Astrocyte of the cerebellum (primary cell): ENCODE data around the gene RGS4.
"Not testable (repeated sequence)": the region's sequence is repeated elsewhere in the genome, so short reads cannot be mapped to it uniquely, and the experiment has no call there.

ENCODE experiments used
- DNase-seq: peaks from one replicate; pipeline ENCODE4 v3.0.0-alpha.2; 2011; ENCODE audit warnings: low read depth
- H3K4me3 ChIP-seq: 2 replicates; pipeline ENCODE4 v1.5.1; 2011; ENCODE audit warnings: mild to moderate bottlenecking, low read depth, low read length, moderate library complexity
- CTCF ChIP-seq: IDR thresholded peaks from 2 replicates; pipeline ENCODE4 v1.5.1; 2012; ENCODE audit warnings: low read length, low read depth, moderate library complexity, mild to moderate bottlenecking; ENCODE audit errors: missing control alignments
- in situ Hi-C: cut with HindIII; loops from 2 replicates; pipeline ENCODE4 v1.10.0; 2017; ENCODE audit warnings: low sequenced_read_pairs

RGS4 gene

GRCh38 chr1:163076981-163077761 is 8.0 kb downstream of the RGS4 start:
- no peak for DNase-seq
- in situ Hi-C loops, result loop anchor here (10.0 kb wide), 1 partner anchor 238 kb away; no protein-coding TSS in a partner anchor
- TF ChIP-seq CTCF, result no peak
- H3K4me3 ChIP-seq, result no peak overlapping the region

DNA sequence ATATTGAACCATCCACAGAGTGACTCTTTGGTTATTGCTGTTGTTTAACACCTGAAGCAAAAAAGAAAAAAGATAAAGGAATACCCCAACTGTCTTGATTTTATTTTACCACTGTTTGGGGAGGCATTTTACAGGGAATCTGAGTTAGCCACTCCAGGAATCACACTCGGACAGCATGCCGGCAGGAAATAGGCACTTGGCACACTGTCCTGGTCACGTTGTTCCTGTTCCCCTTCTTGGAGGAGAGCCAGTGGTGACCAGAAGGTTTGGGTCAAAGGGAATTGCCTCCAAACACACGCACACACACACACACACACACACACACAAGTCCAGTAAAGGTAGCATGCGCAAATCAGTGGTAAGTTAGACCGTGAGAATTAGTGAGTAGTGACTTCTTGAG is 13.8 kb downstream of the RGS4 start:
- no peak for TF ChIP-seq CTCF
- no peak overlapping the region for H3K4me3 ChIP-seq
- no peak for DNase-seq
- in situ Hi-C loops, result no loop called here

GRCh38 chr1:163083690-163084089 is 14.5 kb downstream of the RGS4 start:
- TF ChIP-seq CTCF, result no peak
- no peak for DNase-seq
- in situ Hi-C loops, result no loop called here
- H3K4me3 ChIP-seq, result no peak overlapping the region

DNA sequence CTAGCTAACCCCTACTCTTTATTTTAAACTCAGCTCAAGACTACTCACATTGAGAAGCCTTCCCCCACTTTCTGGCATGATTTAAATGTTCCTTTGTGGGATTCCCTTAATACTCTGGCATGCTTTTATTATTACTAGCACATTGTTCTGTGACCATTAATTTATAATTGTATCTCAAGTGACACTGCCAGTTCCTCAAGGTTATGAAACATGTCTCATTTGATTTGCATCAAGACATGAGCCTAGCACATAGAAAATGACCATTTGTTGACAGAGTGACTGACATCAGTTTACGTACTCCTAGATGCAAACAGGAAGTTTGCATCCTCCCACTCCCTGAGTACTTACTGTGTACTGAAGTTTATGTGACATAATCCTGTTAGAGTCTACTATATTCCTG is 15.2 kb downstream of the RGS4 start:
- TF ChIP-seq CTCF, result no peak
- in situ Hi-C loops, result no loop called here
- DNase-seq, result no peak
- H3K4me3 ChIP-seq, result no peak overlapping the region

DNA sequence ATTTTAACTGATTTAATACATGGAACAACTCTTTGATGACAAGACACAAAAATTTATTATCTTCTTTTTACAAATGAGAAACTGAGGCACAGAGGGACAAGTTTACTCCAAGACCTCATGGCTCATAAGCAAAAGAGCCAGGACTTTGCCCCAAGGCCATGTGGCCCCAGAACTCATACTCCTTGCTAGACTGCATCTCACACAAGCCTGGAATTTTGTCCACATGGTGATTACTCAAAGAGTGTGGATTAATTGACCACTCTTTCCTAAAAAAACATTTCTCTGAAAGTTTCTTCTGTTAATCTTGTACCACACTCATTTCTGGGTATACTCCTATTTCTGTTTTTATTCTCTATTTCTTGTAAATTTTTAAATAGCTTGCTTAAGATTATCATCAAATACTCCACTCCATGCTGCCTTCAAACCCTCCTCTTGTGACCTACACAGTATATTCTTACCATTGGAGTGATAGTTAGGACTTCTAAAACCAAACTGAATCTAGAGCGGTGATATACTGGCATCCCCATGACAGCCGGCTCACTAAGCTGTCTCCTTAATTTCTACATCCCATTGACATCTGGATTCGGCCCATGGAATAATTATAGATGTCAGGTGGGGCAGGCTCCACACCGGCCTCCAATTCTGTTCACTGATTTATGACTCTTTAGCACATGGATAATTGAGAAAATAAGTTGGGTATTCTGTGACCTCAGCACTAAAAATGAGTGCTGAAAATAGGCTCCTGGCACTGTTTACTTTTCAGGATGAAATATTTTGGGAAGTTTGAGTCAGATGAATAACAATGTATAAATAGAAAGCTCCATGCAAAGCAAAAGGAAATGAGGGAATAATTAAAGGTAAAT is 16.1 kb downstream of the RGS4 start:
- no peak overlapping the region for H3K4me3 ChIP-seq
- DNase-seq, result no peak
- in situ Hi-C loops, result loop anchor here (5.0 kb wide), 1 partner anchor 47 kb away; no protein-coding TSS in a partner anchor
- TF ChIP-seq CTCF, result no peak

GRCh38 chr1:163085904-163086268 is 16.7 kb downstream of the RGS4 start:
- no peak for DNase-seq
- TF ChIP-seq CTCF, result no peak
- no peak overlapping the region for H3K4me3 ChIP-seq
- in situ Hi-C loops, result loop anchor here (5.0 kb wide), 1 partner anchor 46 kb away; no protein-coding TSS in a partner anchor

DNA sequence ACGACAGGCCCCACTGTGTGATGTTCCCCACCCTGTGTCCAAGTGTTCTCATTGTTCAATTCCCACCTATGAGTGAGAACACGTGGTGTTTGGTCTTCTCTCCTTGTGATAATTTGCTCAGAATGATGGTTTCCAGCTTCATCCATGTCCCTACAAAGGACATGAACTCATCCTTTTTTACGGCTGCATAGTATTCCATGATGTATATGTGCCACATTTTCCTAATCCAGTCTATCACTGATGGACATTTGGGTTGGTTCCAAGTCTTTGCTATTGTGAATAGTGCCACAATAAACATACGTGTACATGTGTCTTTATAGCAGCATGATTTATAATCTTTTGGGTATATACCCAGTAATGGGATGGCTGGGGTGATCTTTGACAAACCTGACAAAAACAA is 20.0 kb downstream of the RGS4 start:
- not testable (repeated sequence) for DNase-seq, H3K4me3 ChIP-seq
- in situ Hi-C loops, result loop anchor here (5.0 kb wide), 1 partner anchor 43 kb away; no protein-coding TSS in a partner anchor
